Measurements from ENCODE around the gene RGS16.

GRCh38 chr1:182549811-182550210 is 54.4 kb downstream of the RGS16 start:
- TF ChIP-seq, protein P1, sequence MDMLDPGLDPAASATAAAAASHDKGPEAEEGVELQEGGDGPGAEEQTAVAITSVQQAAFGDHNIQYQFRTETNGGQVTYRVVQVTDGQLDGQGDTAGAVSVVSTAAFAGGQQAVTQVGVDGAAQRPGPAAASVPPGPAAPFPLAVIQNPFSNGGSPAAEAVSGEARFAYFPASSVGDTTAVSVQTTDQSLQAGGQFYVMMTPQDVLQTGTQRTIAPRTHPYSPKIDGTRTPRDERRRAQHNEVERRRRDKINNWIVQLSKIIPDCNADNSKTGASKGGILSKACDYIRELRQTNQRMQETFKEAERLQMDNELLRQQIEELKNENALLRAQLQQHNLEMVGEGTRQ (IDR thresholded peaks at IDR 0.05; ENCODE audit: borderline replicate concordance, low read depth, low read length) = no peak
- TF ChIP-seq, protein P2, sequence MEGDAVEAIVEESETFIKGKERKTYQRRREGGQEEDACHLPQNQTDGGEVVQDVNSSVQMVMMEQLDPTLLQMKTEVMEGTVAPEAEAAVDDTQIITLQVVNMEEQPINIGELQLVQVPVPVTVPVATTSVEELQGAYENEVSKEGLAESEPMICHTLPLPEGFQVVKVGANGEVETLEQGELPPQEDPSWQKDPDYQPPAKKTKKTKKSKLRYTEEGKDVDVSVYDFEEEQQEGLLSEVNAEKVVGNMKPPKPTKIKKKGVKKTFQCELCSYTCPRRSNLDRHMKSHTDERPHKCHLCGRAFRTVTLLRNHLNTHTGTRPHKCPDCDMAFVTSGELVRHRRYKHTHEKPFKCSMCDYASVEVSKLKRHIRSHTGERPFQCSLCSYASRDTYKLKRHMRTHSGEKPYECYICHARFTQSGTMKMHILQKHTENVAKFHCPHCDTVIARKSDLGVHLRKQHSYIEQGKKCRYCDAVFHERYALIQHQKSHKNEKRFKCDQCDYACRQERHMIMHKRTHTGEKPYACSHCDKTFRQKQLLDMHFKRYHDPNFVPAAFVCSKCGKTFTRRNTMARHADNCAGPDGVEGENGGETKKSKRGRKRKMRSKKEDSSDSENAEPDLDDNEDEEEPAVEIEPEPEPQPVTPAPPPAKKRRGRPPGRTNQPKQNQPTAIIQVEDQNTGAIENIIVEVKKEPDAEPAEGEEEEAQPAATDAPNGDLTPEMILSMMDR (IDR thresholded peaks at IDR 0.05) = no peak
- TF ChIP-seq, protein P3, sequence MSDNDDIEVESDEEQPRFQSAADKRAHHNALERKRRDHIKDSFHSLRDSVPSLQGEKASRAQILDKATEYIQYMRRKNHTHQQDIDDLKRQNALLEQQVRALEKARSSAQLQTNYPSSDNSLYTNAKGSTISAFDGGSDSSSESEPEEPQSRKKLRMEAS (IDR thresholded peaks at IDR 0.05; ENCODE audit: low read depth) = no peak
- TF ChIP-seq REST (IDR thresholded peaks at IDR 0.05; ENCODE audit: low read depth, low read length) = no peak
- TF ChIP-seq POLR2AphosphoS5 (IDR thresholded peaks at IDR 0.05; ENCODE audit: low read depth, low read length) = no peak
- no peak for TF ChIP-seq TEAD4 (IDR thresholded peaks at IDR 0.05; ENCODE audit: borderline replicate concordance, insufficient read depth)
- TF ChIP-seq RFX5 (IDR thresholded peaks at IDR 0.05; ENCODE audit: low read length) = no peak
- TF ChIP-seq, protein P4, sequence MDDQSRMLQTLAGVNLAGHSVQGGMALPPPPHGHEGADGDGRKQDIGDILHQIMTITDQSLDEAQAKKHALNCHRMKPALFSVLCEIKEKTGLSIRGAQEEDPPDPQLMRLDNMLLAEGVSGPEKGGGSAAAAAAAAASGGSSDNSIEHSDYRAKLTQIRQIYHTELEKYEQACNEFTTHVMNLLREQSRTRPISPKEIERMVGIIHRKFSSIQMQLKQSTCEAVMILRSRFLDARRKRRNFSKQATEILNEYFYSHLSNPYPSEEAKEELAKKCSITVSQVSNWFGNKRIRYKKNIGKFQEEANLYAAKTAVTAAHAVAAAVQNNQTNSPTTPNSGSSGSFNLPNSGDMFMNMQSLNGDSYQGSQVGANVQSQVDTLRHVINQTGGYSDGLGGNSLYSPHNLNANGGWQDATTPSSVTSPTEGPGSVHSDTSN (IDR thresholded peaks at IDR 0.05) = no peak
- no peak for TF ChIP-seq MEF2A (IDR thresholded peaks at IDR 0.05; ENCODE audit: borderline replicate concordance, low read depth)
